ENCODE results near the gene KLHL13.
"Not testable (repeated sequence)": the region's sequence is repeated elsewhere in the genome, so short reads cannot be mapped to it uniquely, and the experiment has no call there.

The KLHL13 gene

DNA sequence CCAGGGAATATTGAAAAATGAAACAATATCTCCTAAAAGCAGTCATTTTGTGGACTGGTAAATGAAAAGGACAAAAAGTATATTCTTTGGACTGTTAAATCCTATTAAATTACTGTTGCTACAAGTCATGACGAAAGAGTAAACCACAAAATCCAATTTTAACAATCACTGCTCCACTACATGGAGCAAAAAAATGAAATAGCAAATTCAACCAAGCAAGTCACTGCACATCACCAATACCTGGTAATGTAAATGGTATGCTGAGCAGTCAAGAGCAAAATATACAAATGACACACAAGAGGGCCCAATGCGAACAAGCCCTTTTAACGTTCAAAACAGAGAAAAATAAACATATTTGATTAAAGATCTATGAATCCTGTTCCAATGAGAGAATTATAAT is 126.2 kb downstream of the KLHL13 start:
- no peak for DNase-seq (ENCODE audit: low spot score)

GRCh38 chrX:117989512-117989911 is 127.1 kb downstream of the KLHL13 start:
- no peak for DNase-seq (ENCODE audit: low spot score)

DNA sequence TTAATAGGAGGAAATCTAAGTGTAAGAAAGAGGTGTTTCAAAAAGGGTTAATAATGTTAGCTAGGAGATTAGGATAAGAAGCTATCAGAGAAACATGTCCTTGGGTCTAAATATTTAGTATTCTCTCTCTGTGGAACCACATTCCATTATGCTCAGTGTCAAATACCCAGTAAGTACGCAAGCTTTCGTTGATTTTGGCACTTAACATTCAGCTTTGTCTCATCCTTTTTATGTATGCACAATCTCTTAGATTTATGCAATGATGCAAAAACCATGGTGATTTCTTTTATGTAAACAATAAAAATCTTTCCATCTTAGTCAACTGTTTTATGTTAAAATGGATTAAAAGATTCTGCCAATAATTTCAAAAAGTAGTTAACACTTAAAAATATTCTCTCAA is 129.2 kb downstream of the KLHL13 start:
- no peak for DNase-seq (ENCODE audit: low spot score)

GRCh38 chrX:117985241-117985640 is 131.4 kb downstream of the KLHL13 start:
- peak; percentile 9 for DNase-seq (ENCODE audit: low spot score)

GRCh38 chrX:117982694-117983392 is 133.8 kb downstream of the KLHL13 start:
- DNase-seq (ENCODE audit: low spot score): no peak

DNA sequence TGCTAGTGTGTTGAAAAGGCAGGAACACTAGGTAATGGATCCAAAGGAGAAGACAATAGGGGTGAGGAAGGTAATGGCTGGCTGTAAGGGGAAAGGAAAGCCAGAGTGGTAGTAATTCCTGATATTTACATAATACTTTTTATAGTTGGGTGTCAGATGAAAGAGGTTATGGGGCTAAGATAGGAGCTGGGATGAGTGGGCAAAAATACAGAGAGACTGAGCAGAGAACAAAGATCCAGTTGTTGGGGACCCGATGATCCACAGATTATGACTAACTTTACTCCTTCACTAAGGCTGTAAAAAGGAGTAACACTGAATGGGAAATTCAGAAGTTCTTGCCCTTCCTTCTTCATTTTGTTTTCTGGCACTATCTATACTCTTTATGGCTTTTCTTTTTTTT is 138.2 kb downstream of the KLHL13 start:
- no peak for DNase-seq (ENCODE audit: low spot score)

DNA sequence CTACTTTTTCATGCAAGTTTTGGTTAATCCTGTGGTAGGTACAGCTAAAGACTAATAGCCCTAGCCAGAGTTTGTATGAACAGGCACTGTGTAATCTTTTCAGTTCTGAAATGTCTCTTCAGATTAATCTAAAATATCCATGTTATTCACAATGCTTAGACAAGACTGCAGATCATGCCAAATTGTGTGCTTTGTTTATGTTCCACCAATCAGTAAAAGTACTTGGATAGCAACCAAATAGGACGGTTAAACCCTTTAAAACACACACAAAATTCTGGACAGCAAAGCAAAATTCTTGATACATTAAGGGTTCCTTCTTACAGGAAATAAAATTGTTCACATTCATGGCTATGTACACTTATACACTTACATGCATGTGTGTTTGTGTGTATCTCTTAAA is 139.1 kb downstream of the KLHL13 start:
- DNase-seq (ENCODE audit: low spot score): no peak

GRCh38 chrX:117973110-117973807 is 143.4 kb downstream of the KLHL13 start:
- DNase-seq (ENCODE audit: low spot score): no peak

DNA sequence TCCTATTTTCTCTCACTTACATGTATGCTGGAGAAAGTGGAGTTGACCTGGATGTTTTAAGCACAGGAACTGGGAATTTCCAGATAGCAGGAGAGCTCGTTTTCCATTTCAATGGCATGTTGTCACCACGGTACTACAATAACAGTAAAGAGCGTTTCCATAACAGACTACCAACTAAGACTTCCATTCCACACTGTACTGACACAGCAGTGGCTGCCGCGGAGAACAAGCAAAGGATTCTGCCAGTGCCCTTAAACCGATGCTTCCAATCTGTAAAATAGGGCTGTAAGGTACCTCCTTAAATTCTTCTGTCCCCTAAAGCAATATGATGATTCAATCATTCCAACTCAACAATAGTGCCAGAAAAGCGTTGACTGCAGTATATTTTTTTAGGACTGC is 143.9 kb downstream of the KLHL13 start:
- DNase-seq (ENCODE audit: low spot score): no peak

GRCh38 chrX:117969782-117970181 is 146.8 kb downstream of the KLHL13 start:
- DNase-seq (ENCODE audit: low spot score): no peak

DNA sequence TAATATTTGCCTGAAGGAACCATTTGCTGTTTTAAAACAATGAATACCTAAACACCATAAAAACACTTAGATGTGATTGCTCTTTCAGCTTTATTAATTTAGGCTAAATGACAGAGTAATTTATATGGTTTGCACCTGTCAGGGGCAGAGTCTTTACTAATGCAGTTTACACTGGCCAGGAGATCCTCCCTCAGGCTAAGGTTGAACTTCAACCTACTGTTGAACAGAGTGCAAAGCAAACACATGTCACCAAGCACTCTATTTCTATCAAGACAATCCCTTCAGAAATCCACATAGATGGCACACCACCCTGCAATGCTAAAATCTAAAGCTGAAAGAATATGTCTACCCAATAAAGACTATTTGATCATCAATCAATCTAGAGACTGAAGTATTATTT is 147.3 kb downstream of the KLHL13 start:
- DNase-seq (ENCODE audit: low spot score): no peak

DNA sequence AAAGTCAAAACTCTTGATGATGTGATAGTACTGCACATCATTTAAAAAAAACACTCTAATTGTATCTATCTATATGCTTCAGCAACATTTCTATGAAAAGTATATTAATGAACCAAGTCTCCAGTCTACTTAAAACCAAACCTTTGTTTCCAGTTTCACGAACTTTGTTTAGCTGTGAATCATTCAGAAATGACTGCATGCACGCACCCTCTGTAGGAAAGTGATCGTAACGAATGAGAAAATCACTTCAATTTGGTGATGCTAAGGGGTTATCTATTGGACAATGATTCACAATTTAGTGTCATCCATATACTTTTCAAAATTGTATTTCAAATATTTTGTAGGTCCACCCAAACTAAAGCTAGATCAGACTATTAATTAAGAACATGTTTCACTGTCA is 157.6 kb downstream of the KLHL13 start:
- no peak for DNase-seq (ENCODE audit: low spot score)

- no peak for DNase-seq (ENCODE audit: low spot score)
Observed at GRCh38 chrX:117957128-117957527, 159.5 kb downstream of the KLHL13 start.

GRCh38 chrX:117939296-117939695 is 177.3 kb downstream of the KLHL13 start:
- DNase-seq (ENCODE audit: low spot score): not testable (repeated sequence)

DNA sequence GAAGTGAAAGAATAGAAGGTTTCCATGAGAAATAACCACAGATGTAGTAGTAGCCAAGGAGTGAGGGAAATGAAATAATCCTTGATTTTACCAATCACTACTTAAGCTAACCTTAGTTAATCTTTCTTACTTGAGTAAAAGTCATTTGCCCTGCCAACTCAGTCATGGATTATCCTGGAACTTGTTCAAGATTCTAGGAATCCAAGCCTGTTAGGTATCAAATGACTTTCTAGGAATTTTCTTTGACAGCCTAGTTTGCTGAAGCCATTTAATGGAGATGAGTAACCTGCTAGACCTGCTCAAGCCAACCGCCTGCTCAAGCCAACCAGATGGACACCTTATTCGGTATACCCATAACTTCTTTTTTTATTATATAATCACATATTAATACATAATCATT is 180.5 kb downstream of the KLHL13 start:
- DNase-seq (ENCODE audit: low spot score): no peak

DNA sequence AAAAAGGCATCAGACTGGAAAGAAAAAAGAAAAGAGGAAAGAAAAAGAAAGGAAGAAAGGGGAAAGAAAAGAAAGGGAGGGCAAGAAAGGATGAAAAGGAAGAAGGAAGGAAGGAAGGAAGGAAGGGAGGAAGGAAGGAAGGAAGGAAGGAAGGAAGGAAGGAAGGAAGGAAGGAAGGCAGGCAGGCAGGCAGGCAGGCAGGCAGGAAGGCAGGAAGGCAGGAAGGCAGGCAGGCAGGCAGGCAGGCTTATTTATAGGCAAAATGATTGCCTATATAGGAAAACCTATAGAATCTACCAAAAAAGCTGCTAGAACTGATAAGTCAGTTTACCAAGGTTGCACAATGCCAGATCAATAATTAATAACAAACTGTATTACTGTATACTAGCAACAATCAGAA is 186.5 kb downstream of the KLHL13 start:
- not testable (repeated sequence) for DNase-seq (ENCODE audit: low spot score)

DNA sequence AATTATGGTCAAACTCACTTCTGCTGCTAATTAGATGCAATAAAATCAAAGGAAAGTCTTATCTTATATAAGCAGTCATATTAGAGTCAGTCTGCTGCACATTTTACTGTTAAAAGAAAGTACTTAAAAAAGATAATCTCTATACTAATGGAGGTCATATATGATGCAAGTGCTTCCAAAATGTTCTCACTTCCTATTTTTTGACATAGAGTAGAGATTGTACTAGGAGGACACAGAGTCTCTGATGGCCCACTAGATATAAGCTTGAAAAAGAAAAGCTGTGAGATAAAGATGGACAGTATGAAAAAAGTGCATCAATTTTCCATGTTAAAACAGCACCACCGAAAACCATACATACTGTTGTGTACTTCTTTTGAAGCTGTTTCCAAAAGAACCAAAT is 196.9 kb downstream of the KLHL13 start:
- DNase-seq (ENCODE audit: low spot score): no peak

GRCh38 chrX:117910216-117910615 is 206.4 kb downstream of the KLHL13 start:
- DNase-seq (ENCODE audit: low spot score): no peak

DNA sequence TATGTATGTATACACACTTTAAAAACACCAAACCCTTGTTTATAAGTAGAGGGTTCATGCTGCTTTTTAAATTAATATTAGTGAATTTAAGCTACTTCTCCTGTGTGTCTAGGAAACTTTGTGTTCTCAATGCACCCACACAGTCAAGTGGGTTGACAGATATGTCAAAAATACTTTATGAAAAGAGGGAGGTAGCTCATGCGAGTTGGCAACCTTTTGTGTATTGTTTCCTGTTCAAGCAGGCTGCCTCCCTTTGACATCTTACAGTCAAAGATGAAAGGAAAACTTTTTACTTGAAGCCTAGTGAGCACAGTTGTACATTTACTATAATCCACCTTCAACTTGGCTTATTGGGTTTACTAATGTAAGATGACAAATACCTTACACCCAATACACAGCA is 218.4 kb downstream of the KLHL13 start:
- DNase-seq (ENCODE audit: low spot score): no peak

DNA sequence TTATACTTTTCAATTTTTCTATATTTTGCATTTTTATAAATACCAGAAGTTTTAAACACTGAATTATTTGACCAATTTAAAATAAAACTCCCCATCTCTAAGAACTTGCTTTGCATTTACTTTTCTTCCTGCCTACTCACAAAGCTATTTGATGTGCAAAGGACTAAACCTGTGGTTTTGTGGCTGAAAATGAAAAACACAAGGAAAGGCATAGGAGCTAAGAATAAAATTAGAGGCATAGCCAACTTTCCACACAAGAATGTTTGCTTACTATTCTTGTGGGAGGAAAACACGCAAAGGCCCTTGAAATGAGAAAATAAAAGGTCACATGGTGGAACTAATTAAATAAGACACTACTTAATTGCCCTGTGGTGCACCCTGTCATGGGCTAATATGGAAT is 221.2 kb downstream of the KLHL13 start:
- DNase-seq (ENCODE audit: low spot score): no peak

DNA sequence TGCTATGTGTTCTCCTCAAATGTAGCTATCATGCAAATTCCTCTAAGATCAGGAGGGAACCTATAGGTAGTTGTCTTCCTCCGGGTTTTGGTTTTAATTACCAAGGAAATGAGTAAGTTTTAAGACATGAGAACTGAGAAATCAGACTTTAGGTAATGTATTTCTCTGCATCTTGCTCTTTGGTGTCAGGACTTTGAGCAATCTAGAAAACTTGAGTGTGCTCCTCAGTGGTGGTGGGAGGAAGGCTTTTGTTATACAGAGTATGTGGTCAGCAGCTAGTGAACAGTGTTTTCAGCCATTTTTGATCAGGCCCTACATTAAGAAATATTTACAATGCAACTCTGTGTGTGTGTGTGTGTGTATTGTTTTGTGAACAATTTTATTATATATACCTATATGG is 224.1 kb downstream of the KLHL13 start:
- DNase-seq (ENCODE audit: low spot score): no peak

- DNase-seq (ENCODE audit: low spot score): no peak
Observed at GRCh38 chrX:117871796-117872195, 244.8 kb downstream of the KLHL13 start.

- no peak for DNase-seq (ENCODE audit: low spot score)
Observed at GRCh38 chrX:117860517-117860916, 256.1 kb downstream of the KLHL13 start.

DNA sequence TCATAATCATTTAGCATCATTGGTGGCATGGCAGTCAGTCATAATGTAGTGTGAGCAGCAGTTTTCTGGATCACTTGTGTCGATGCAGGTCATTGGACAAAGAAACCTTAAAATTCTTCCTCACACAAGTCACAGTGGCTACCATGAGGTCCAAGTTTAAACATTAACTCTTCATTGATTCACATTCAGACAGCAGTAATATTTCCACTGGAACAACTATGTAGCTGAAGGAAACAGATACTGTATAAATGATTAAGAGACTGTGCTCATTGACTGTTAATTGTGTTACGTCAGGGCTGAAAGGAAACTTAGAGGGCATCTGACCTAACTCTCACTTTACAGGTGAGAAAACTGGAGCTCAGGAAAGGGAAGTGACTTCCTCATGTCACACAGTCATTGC is 261.8 kb downstream of the KLHL13 start:
- DNase-seq (ENCODE audit: low spot score): no peak
